ENCODE data around the gene PRR19.
"Not testable (repeated sequence)": the region's sequence is repeated elsewhere in the genome, so short reads cannot be mapped to it uniquely, and the experiment has no call there.

GRCh38 chr19:42257842-42258241, 44.1 kb upstream of the PRR19 start:
- not testable (repeated sequence) for TF ChIP-seq YY1 (IDR thresholded peaks at IDR 0.05; ENCODE audit: insufficient read depth, insufficient read length); ZNF274 (IDR thresholded peaks at IDR 0.05; ENCODE audit: low read depth, low read length)
